ENCODE measurements around the gene NPNT. TPM values are rescaled to one million over a fixed set of nuclear protein-coding genes. Genes with fewer than 3 reads are reported as not detected.

NPNT gene
- total RNA-seq, 2 donors from 2014 or later: 5.5 to 10.5 TPM

DNA sequence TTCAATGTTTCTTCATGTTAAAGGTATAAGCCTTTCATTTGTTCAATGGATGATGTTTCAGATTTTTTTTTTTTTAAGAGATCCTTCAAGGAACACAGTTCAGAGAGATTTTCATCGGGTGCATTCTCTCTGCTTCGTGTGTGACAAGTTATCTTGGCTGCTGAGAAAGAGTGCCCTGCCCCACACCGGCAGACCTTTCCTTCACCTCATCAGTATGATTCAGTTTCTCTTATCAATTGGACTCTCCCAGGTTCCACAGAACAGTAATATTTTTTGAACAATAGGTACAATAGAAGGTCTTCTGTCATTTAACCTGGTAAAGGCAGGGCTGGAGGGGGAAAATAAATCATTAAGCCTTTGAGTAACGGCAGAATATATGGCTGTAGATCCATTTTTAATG is 75.8 kb downstream of the NPNT start:
- no peak overlapping the region for H3K27ac ChIP-seq
- peaks cover 0 to 8% of the 10 kb centered on the region in 2 donors for H3K4me1 ChIP-seq
- DNase-seq (ENCODE audit: low spot score): no peak
- H3K9me3 ChIP-seq: no peaks in the 10 kb centered on the region
- H3K27me3 ChIP-seq: no peaks in the 10 kb centered on the region
- TF ChIP-seq, protein P1, sequence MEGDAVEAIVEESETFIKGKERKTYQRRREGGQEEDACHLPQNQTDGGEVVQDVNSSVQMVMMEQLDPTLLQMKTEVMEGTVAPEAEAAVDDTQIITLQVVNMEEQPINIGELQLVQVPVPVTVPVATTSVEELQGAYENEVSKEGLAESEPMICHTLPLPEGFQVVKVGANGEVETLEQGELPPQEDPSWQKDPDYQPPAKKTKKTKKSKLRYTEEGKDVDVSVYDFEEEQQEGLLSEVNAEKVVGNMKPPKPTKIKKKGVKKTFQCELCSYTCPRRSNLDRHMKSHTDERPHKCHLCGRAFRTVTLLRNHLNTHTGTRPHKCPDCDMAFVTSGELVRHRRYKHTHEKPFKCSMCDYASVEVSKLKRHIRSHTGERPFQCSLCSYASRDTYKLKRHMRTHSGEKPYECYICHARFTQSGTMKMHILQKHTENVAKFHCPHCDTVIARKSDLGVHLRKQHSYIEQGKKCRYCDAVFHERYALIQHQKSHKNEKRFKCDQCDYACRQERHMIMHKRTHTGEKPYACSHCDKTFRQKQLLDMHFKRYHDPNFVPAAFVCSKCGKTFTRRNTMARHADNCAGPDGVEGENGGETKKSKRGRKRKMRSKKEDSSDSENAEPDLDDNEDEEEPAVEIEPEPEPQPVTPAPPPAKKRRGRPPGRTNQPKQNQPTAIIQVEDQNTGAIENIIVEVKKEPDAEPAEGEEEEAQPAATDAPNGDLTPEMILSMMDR (IDR thresholded peaks at IDR 0.05): no peak
- H3K4me3 ChIP-seq: no peak overlapping the region
- H3K36me3 ChIP-seq: no peaks in the 10 kb centered on the region

DNA sequence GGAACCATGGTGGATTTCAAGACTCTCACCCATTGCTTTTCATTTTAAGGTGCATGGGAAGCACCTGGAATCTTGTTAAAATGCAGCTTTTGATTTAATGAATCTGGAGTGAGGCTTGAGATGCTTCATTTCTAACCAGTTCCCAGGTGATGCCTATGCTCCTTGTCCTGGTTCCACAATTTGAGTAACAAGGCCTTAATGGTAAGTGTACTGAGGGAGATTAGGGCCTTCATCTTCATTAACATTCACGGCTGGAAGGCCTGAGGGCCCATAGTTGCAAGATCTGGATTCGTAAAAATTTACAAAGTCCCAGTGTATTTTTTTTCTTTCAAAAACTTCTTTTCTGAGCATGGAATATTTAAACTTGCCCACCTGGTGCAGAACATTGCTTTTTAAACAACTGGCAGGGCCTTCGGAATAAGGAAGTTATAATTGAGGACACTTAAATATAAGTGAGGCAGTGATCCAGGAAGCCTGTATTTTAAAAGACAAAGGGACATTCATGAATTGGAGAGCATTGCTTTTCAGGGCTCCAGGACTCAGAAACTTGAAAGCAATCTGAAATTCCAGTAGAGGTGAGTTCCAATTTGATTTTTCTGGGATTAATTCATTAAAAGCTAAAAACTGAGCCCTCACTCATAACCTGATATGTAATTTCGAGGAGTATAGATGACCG is 77.8 kb downstream of the NPNT start:
- H3K4me3 ChIP-seq: no peak overlapping the region
- TF ChIP-seq, protein P1 (IDR thresholded peaks at IDR 0.05): no peak
- DNase-seq (ENCODE audit: low spot score): no peak

DNA sequence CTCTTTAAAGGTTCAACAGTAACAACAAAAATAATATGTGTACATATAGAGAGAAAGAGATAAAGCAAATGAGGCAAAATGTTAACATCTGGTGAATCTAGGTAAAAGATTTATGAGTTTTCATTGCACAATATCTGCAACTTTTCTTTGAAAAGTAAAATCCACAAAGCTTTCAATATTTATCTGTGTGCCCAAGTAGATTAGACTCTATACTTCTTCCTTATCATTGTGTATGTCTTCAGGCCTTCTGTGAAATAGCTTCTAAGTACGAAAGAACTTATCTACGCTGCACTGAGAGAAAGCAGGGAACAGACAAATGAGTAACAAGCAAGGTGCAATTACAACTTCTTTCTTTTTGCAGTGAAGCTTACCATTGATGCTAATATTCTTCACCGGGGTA is 81.6 kb downstream of the NPNT start:
- H3K4me3 ChIP-seq: no peak overlapping the region
- no peaks in the 10 kb centered on the region for H3K9me3 ChIP-seq
- H3K36me3 ChIP-seq: no peaks in the 10 kb centered on the region
- no peak for DNase-seq (ENCODE audit: low spot score)
- no peaks in the 10 kb centered on the region for H3K27me3 ChIP-seq
- H3K27ac ChIP-seq: no peak overlapping the region
- TF ChIP-seq, protein P1 (IDR thresholded peaks at IDR 0.05): no peak
- H3K4me1 ChIP-seq: no peaks in the 10 kb centered on the region

More for the DNA sequence above, 77.8 kb downstream of the NPNT start:
- Histone ChIP-seq H3K4me1 (no peaks in the 10 kb centered on the region), H3K27me3 (no peaks in the 10 kb centered on the region), H3K27ac (no peak overlapping the region), H3K9me3 (no peaks in the 10 kb centered on the region), H3K36me3 (no peaks in the 10 kb centered on the region)

DNA sequence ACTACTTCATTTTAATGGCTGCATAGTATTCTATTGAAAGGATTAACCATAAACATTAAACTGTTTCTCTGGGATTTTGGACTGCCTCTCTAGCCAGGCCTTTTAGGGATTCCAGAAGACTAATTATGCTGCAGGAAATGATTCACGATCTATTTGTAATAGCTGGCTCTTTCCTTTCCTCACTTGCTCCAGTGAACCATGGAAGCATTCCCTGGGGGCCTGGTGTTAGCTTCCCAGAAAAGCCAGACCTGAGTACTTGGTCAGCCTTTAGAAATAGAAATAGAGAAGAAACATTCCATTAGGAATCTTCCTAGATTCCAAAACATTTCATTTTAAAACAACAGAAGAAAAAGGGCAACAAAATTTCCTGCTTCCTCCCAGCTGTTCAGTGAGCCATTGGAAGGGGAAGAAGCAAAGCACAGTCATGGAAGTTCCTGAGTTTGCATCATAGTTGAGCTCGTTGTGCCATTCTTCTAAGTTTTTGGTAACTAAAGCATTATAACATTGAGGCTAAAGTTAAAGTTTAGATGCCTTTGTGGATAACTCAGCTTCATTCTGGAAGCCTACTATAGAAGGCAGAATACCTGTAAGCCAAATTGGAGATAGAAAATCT is 83.5 kb downstream of the NPNT start:
- Histone ChIP-seq H3K4me3 (no peak overlapping the region), H3K4me1 (no peaks in the 10 kb centered on the region), H3K27ac (peak overlapping the region in 1 of 2 donors; percentile 44), H3K9me3 (no peaks in the 10 kb centered on the region), H3K27me3 (no peaks in the 10 kb centered on the region), H3K36me3 (no peaks in the 10 kb centered on the region)
- no peak for DNase-seq (ENCODE audit: low spot score)
- TF ChIP-seq, protein P1 (IDR thresholded peaks at IDR 0.05): no peak

DNA sequence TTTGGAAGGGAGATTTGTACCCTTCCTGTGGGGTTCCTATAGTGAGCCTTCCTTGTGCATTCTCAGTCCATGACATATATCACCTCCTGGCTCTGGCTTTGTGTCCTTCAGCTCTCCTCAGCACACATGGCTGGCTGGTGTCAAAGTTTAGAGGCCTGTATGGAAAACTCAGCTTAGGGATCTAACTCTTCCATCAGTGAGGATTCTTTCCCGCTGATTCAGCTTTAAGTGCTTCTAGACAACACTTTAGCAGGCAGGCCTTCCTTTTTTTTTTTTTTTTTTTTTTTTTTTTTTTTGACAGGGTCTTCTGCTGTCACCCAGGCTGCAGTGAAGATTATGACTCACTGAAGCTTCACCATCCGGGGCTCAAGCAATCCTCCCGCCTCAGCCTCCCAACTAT is 84.2 kb downstream of the NPNT start:
- TF ChIP-seq, protein P1 (IDR thresholded peaks at IDR 0.05): no peak
- peak overlapping the region in 1 of 2 donors; percentile 44 for H3K27ac ChIP-seq
- no peaks in the 10 kb centered on the region for H3K27me3 ChIP-seq
- DNase-seq (ENCODE audit: low spot score): no peak
- H3K4me1 ChIP-seq: no peaks in the 10 kb centered on the region
- no peaks in the 10 kb centered on the region for H3K9me3 ChIP-seq
- H3K36me3 ChIP-seq: no peaks in the 10 kb centered on the region
- H3K4me3 ChIP-seq: no peak overlapping the region
